Measurements from ENCODE around the gene RFX5. TPM values are rescaled to one million over a fixed set of nuclear protein-coding genes. Genes with fewer than 3 reads are reported as not detected.

The RFX5 gene
- total and polyA plus RNA-seq, 2 of the 13 experiments (the other 11 are each of a cell fraction or from before 2014, with no cell fraction given), result 17.9 to 36.2 TPM

DNA sequence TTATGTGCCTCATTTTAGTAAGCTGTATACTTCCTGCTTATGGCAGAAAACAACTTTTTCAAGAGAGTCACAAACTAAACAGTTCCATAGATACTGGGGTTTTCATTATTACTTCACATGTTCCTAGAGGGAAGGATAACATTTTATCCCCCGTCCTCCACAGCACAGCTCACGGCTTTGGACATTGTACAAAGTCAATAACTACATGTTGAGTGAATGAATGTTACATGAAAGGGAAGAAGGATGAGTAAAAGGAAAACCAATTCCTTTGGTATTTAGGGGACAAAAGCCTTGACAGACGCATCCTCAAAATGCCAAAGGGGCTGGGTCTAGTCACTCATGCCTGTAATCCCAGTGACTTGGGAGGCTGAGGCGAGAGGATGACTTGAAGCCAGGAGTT, 34.6 kb downstream of the RFX5 start:
- ChIA-PET POLR2A (interaction anchor here (1.5 to 2.6 kb wide), 2 partner anchors 15 kb away, joined by 19 to 21 read pairs; partner anchors contain the start of gene PI4KB), CTCF (ENCODE audit: low intra/inter-chr PET ratio, low total read pairs) (no interaction called here)
- Histone ChIP-seq H3K9ac (ENCODE audit: insufficient read depth, low read depth, low read length) (no peak overlapping the region), H3K4me1 (ENCODE audit: insufficient read depth, low read length) (peaks cover 17% of the 10 kb centered on the region), H3K79me2 (ENCODE audit: insufficient read depth, low read length) (no peaks in the 10 kb centered on the region), H3K4me3 (replicated peaks in 1 of 3; ENCODE audit: insufficient read depth in 1 of 3, low read depth in 2 of 3, low read length in 3 of 3) (no peak overlapping the region), H3K27me3 (ENCODE audit: control insufficient read depth in 1 of 2, insufficient read depth in 2 of 2, low read length in 2 of 2) (no peaks in the 10 kb centered on the region), H3K9me3 (ENCODE audit: low read length) (no peaks in the 10 kb centered on the region), H3K4me2 (ENCODE audit: low read depth, low read length) (no peak overlapping the region), H4K20me1 (ENCODE audit: insufficient read depth, low read length) (no peaks in the 10 kb centered on the region), H2AFZ (ENCODE audit: low read length) (no peak overlapping the region), H3K36me3 (replicated peaks in 1 of 2; ENCODE audit: control insufficient read depth in 1 of 2, insufficient read depth in 2 of 2, low read length in 2 of 2) (peaks cover 10 to 65% of the 10 kb centered on the region in 2 experiments), H3K27ac (ENCODE audit: extremely low read length, insufficient read depth, low read length) (no peak overlapping the region)
- no TSS peak for BruUV-seq (replicated peaks)
- WGBS (ENCODE audit: low lambda C conversion rate), result 96% methylated on average over 4 of the region's 4 CpGs
- TF ChIP-seq HHEX (CRISPR knock-in tag; IDR thresholded peaks at IDR 0.05), result no peak
- no peak for TF ChIP-seq GPN1 (CRISPR knock-in tag; IDR thresholded peaks at IDR 0.05; ENCODE audit: borderline replicate concordance)
- no peak for TF ChIP-seq ZNF619 (CRISPR knock-in tag; IDR thresholded peaks at IDR 0.05)
- no peak for TF ChIP-seq RFX3 (CRISPR knock-in tag; IDR thresholded peaks at IDR 0.05)
- TF ChIP-seq, protein P1, sequence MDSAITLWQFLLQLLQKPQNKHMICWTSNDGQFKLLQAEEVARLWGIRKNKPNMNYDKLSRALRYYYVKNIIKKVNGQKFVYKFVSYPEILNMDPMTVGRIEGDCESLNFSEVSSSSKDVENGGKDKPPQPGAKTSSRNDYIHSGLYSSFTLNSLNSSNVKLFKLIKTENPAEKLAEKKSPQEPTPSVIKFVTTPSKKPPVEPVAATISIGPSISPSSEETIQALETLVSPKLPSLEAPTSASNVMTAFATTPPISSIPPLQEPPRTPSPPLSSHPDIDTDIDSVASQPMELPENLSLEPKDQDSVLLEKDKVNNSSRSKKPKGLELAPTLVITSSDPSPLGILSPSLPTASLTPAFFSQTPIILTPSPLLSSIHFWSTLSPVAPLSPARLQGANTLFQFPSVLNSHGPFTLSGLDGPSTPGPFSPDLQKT (CRISPR knock-in tag; IDR thresholded peaks at IDR 0.05; ENCODE audit: borderline replicate concordance), result no peak
- TF ChIP-seq NFE2 (CRISPR knock-in tag; IDR thresholded peaks at IDR 0.05), result no peak
- TF ChIP-seq KLF9 (CRISPR knock-in tag; IDR thresholded peaks at IDR 0.05; ENCODE audit: low read depth), result no peak
- TF ChIP-seq ZNF3 (CRISPR knock-in tag; IDR thresholded peaks at IDR 0.05), result no peak
- TF ChIP-seq ZKSCAN8 (CRISPR knock-in tag; IDR thresholded peaks at IDR 0.05; ENCODE audit: borderline replicate concordance), result no peak
- no peak for TF ChIP-seq EHMT2 (IDR thresholded peaks at IDR 0.05; ENCODE audit: borderline replicate concordance, low read depth, low read length)
- no peak for TF ChIP-seq ZNF124 (CRISPR knock-in tag; IDR thresholded peaks at IDR 0.05)
- no peak for TF ChIP-seq SYNCRIP (IDR thresholded peaks at IDR 0.05; ENCODE audit: insufficient read depth, low read depth, low read length)
- no peak for TF ChIP-seq ZNF501 (CRISPR knock-in tag; IDR thresholded peaks at IDR 0.05)
- TF ChIP-seq, protein P2, sequence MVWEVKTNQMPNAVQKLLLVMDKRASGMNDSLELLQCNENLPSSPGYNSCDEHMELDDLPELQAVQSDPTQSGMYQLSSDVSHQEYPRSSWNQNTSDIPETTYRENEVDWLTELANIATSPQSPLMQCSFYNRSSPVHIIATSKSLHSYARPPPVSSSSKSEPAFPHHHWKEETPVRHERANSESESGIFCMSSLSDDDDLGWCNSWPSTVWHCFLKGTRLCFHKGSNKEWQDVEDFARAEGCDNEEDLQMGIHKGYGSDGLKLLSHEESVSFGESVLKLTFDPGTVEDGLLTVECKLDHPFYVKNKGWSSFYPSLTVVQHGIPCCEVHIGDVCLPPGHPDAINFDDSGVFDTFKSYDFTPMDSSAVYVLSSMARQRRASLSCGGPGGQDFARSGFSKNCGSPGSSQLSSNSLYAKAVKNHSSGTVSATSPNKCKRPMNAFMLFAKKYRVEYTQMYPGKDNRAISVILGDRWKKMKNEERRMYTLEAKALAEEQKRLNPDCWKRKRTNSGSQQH (CRISPR knock-in tag; IDR thresholded peaks at IDR 0.05; ENCODE audit: low read depth), result no peak
- no peak for TF ChIP-seq SPEN (CRISPR knock-in tag; IDR thresholded peaks at IDR 0.05; ENCODE audit: low read depth)
- TF ChIP-seq ZMYM2 (CRISPR knock-in tag; IDR thresholded peaks at IDR 0.05), result no peak
- ATAC-seq (no peak), FAIRE-seq (no peak), DNase-seq (ENCODE audit: low spot score) (no peak)
- in situ Hi-C loops (cut with HindIII; ENCODE audit: extremely low pct_ligation_motif_present, low pct_unique_long_range_greater_than_20kb), result no loop called here
- intact Hi-C loops (cut with micrococcal nuclease; ENCODE audit: unreplicated experiment), result no loop called here

Measured in HepG2 (cell line).